Fibroblast of mammary gland (primary cell): ENCODE measurements around the gene ZNF750.
A peak's percentile ranks its signal among the peaks of the same experiment; 100 is the strongest.

Experiments used
- DNase-seq: peaks from one replicate; pipeline ENCODE4 v3.0.0-alpha.2; 2010; ENCODE audit warnings: low read depth
- H3K4me3 ChIP-seq: 2 replicates; pipeline ENCODE4 v1.5.1; 2011; ENCODE audit warnings: low read depth, mild to moderate bottlenecking, low read length, moderate library complexity; ENCODE audit not compliant: control insufficient read depth
- CTCF ChIP-seq: conservative IDR thresholded peaks from 2 replicates; pipeline ENCODE4 v1.5.1; 2011; ENCODE audit warnings: low read depth, low read length, inconsistent platforms; ENCODE audit not compliant: control insufficient read depth, insufficient read depth

Gene ZNF750

GRCh38 chr17:82783498-82783897, 56.3 kb downstream of the ZNF750 start:
- H3K4me3 ChIP-seq: no peak overlapping the region
- DNase-seq: no peak
- no peak for TF ChIP-seq CTCF

- no peak for TF ChIP-seq CTCF
- no peak overlapping the region for H3K4me3 ChIP-seq
- DNase-seq: no peak
Observed at GRCh38 chr17:82782657-82783207, 57.1 kb downstream of the ZNF750 start.

- H3K4me3 ChIP-seq: no peak overlapping the region
- peak; percentile 71 for DNase-seq
- peak; percentile 98 for TF ChIP-seq CTCF
Observed at GRCh38 chr17:82781894-82782274, 57.9 kb downstream of the ZNF750 start.

- TF ChIP-seq CTCF: no peak
- DNase-seq: no peak
- H3K4me3 ChIP-seq: no peak overlapping the region
Observed at GRCh38 chr17:82780971-82781893, 58.6 kb downstream of the ZNF750 start.

- no peak for TF ChIP-seq CTCF
- H3K4me3 ChIP-seq: no peak overlapping the region
Observed at GRCh38 chr17:82780195-82780594, 59.6 kb downstream of the ZNF750 start.

GRCh38 chr17:82779541-82779940, 60.3 kb downstream of the ZNF750 start:
- no peak for TF ChIP-seq CTCF
- DNase-seq: no peak
- no peak overlapping the region for H3K4me3 ChIP-seq

More at GRCh38 chr17:82780195-82780594, 59.6 kb downstream of the ZNF750 start:
- no peak for DNase-seq
